ENCODE results near the gene SELENOF.

DNA sequence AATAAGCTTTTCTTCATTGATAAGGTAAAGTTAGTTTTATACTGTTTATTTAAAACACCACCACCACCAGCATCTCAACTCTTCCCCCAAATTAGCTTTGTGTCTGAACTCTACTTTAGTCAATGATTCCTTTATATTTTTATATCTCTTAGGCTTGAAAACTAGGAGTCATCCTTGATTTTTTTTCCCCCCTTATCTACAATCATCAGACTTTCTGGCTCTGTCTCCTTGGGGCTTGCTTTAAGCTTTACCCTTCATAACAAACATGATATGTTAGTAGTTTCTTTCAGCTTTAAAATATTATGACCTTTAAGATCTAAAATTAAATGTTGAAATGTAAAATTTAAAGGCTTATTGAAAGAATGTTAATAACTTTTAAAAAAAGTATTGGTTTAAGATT, 28.8 kb upstream of the SELENOF start:
- TF ChIP-seq, protein P1, sequence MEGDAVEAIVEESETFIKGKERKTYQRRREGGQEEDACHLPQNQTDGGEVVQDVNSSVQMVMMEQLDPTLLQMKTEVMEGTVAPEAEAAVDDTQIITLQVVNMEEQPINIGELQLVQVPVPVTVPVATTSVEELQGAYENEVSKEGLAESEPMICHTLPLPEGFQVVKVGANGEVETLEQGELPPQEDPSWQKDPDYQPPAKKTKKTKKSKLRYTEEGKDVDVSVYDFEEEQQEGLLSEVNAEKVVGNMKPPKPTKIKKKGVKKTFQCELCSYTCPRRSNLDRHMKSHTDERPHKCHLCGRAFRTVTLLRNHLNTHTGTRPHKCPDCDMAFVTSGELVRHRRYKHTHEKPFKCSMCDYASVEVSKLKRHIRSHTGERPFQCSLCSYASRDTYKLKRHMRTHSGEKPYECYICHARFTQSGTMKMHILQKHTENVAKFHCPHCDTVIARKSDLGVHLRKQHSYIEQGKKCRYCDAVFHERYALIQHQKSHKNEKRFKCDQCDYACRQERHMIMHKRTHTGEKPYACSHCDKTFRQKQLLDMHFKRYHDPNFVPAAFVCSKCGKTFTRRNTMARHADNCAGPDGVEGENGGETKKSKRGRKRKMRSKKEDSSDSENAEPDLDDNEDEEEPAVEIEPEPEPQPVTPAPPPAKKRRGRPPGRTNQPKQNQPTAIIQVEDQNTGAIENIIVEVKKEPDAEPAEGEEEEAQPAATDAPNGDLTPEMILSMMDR (IDR thresholded peaks at IDR 0.05 in 2 of 3, conservative IDR thresholded peaks at IDR 0.05 in 1 of 3; ENCODE audit: borderline replicate concordance in 1 of 3, insufficient read depth in 1 of 3, low read depth in 2 of 3, low read length in 2 of 3) = no peak
- no peak for TF ChIP-seq RAD21 (IDR thresholded peaks at IDR 0.05; ENCODE audit: low read depth)
- TF ChIP-seq, protein P2, sequence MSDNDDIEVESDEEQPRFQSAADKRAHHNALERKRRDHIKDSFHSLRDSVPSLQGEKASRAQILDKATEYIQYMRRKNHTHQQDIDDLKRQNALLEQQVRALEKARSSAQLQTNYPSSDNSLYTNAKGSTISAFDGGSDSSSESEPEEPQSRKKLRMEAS (IDR thresholded peaks at IDR 0.05) = no peak
- no peak for TF ChIP-seq SIN3A (IDR thresholded peaks at IDR 0.05; ENCODE audit: low read depth)
- no peak for TF ChIP-seq ELF1 (IDR thresholded peaks at IDR 0.05; ENCODE audit: borderline replicate concordance, low read depth)
- no peak for TF ChIP-seq ZNF274 (IDR thresholded peaks at IDR 0.05; ENCODE audit: low read depth, low read length)
- TF ChIP-seq POLR2AphosphoS5 (IDR thresholded peaks at IDR 0.05; ENCODE audit: low read depth, low read length) = no peak
- TF ChIP-seq EGR1 (IDR thresholded peaks at IDR 0.05; ENCODE audit: low read depth) = no peak
- TF ChIP-seq, protein P3, sequence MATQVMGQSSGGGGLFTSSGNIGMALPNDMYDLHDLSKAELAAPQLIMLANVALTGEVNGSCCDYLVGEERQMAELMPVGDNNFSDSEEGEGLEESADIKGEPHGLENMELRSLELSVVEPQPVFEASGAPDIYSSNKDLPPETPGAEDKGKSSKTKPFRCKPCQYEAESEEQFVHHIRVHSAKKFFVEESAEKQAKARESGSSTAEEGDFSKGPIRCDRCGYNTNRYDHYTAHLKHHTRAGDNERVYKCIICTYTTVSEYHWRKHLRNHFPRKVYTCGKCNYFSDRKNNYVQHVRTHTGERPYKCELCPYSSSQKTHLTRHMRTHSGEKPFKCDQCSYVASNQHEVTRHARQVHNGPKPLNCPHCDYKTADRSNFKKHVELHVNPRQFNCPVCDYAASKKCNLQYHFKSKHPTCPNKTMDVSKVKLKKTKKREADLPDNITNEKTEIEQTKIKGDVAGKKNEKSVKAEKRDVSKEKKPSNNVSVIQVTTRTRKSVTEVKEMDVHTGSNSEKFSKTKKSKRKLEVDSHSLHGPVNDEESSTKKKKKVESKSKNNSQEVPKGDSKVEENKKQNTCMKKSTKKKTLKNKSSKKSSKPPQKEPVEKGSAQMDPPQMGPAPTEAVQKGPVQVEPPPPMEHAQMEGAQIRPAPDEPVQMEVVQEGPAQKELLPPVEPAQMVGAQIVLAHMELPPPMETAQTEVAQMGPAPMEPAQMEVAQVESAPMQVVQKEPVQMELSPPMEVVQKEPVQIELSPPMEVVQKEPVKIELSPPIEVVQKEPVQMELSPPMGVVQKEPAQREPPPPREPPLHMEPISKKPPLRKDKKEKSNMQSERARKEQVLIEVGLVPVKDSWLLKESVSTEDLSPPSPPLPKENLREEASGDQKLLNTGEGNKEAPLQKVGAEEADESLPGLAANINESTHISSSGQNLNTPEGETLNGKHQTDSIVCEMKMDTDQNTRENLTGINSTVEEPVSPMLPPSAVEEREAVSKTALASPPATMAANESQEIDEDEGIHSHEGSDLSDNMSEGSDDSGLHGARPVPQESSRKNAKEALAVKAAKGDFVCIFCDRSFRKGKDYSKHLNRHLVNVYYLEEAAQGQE (IDR thresholded peaks at IDR 0.05; ENCODE audit: low read depth) = no peak
- TF ChIP-seq EZH2 (IDR thresholded peaks at IDR 0.05) = no peak
- no peak for TF ChIP-seq SRF (IDR thresholded peaks at IDR 0.05; ENCODE audit: low read depth)
- TF ChIP-seq POLR2A (IDR thresholded peaks at IDR 0.05; ENCODE audit: borderline replicate concordance, extremely low read depth, insufficient read depth, insufficient read length) = no peak
- TF ChIP-seq TCF7L2 (IDR thresholded peaks at IDR 0.05; ENCODE audit: borderline replicate concordance, extremely low read depth, insufficient read depth, insufficient read length) = no peak
